ENCODE results near the gene ZEB1. TPM values are rescaled to one million over a fixed set of nuclear protein-coding genes. Genes with fewer than 3 reads are reported as not detected.

The ZEB1 gene
- total and polyA plus RNA-seq, 2 of the 8 experiments (the other 6 are each of a cell fraction or from before 2014, with no cell fraction given): 0.08 to 0.15 TPM

DNA sequence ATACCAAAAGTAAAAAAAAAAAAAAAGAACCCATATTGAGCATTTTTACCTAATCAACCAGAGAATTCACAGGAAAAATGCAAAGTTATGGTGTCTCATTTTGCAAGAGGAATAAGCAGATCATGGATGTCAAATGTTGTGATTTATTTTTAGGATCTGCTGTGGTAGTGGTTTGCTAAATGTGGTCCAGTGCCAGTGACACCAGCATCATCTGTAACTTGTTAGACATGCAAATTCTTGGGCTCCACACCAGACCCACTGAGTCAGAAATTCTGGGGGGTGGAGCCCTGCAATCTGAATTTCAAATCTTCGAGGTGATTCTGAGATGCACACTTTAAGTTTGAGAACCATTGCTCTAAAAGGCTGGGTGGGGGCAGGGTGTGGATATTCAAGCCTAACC lies 30.1 kb upstream of the ZEB1 start:
- Histone ChIP-seq H3K79me2 (ENCODE audit: control insufficient read depth in 1 of 2, insufficient read depth in 2 of 2, low read length in 2 of 2) (no peaks in the 10 kb centered on the region), H3K4me2 (ENCODE audit: insufficient read depth in 1 of 2, low read depth in 2 of 2, low read length in 2 of 2) (no peak overlapping the region), H3K23me2 (ENCODE audit: low read depth, low read length) (no peaks in the 10 kb centered on the region), H3K9me3 (ENCODE audit: insufficient read depth in 2 of 2, low read depth in 1 of 2, low read length in 1 of 2) (no peaks in the 10 kb centered on the region), H3K18ac (ENCODE audit: extremely low read depth, low read length) (no peak overlapping the region), H3K36me3 (ENCODE audit: control insufficient read depth in 2 of 4, insufficient read depth in 4 of 4, low read length in 3 of 4) (no peaks in the 10 kb centered on the region), H4K20me1 (replicated peaks in 1 of 2; ENCODE audit: control insufficient read depth in 1 of 2, insufficient read depth in 2 of 2, low read length in 2 of 2) (no peaks in the 10 kb centered on the region), H3K9ac (replicated peaks in 1 of 4; ENCODE audit: extremely low read depth in 1 of 4, low read depth in 3 of 4, low read length in 3 of 4) (no peak overlapping the region), H2BK20ac (ENCODE audit: low read length) (no peak overlapping the region), H2AFZ (ENCODE audit: low read length) (no peak overlapping the region), H3K4ac (replicated peaks; ENCODE audit: insufficient read length, low read depth, low read length) (no peak overlapping the region), H2BK12ac (ENCODE audit: low read depth, low read length) (no peak overlapping the region), H3K27ac (ENCODE audit: low read depth, low read length) (no peak overlapping the region), H4K8ac (ENCODE audit: extremely low read depth, insufficient read depth, low read length) (no peak overlapping the region), H2BK15ac (ENCODE audit: low read length) (no peak overlapping the region), H3K56ac (replicated peaks; ENCODE audit: insufficient read length, low read depth, low read length) (no peak overlapping the region), H3K27me3 (replicated peaks in 1 of 4; ENCODE audit: control insufficient read depth in 3 of 4, extremely low read depth in 1 of 4, insufficient read depth in 3 of 4, low read length in 3 of 4) (no peaks in the 10 kb centered on the region), H3K79me1 (ENCODE audit: low read depth, low read length) (no peaks in the 10 kb centered on the region), H4K91ac (replicated peaks; ENCODE audit: insufficient read length, low read length) (no peak overlapping the region), H4K5ac (ENCODE audit: insufficient read length, low read depth, low read length) (no peak overlapping the region), H2BK120ac (replicated peaks; ENCODE audit: low read depth, low read length) (no peak overlapping the region), H3K23ac (ENCODE audit: insufficient read length) (no peak overlapping the region), H3K14ac (ENCODE audit: insufficient read length) (no peak overlapping the region), H3K4me1 (replicated peaks in 1 of 4; ENCODE audit: control insufficient read depth in 3 of 4, insufficient read depth in 4 of 4, low read length in 3 of 4) (no peaks in the 10 kb centered on the region), H2AK5ac (ENCODE audit: low read depth, low read length) (no peak overlapping the region), H2BK5ac (ENCODE audit: low read depth, low read length) (no peak overlapping the region), H3K4me3 (ENCODE audit: extremely low read depth in 1 of 4, insufficient read depth in 2 of 4, low read depth in 3 of 4, low read length in 4 of 4) (no peak overlapping the region)
- WGBS, 2 experiments (ENCODE audit: extremely low coverage in 1 of 2, insufficient coverage in 1 of 2, insufficient read length in 1 of 2, insufficient replicate concordance in 2 of 2, low coverage in 1 of 2, low lambda C conversion rate in 2 of 2, missing lambda C conversion rate in 1 of 2): 100% methylated on average over 1 of the region's 1 CpG; no CpG with 5 or more reads in 1 of the 2 experiments
- DNase-seq (ENCODE audit: low read depth in 1 of 2, low spot score in 2 of 2): no peak
- no peak for TF ChIP-seq TBP (IDR thresholded peaks at IDR 0.05; ENCODE audit: low read depth, low read length)
- TF ChIP-seq SRF (IDR thresholded peaks at IDR 0.05; ENCODE audit: low read depth, low read length): no peak
- TF ChIP-seq BACH1 (IDR thresholded peaks at IDR 0.05; ENCODE audit: low read length): no peak
- TF ChIP-seq CEBPB (IDR thresholded peaks at IDR 0.05; ENCODE audit: low read depth, low read length): no peak
- no peak for TF ChIP-seq EP300 (IDR thresholded peaks at IDR 0.05; ENCODE audit: borderline replicate concordance in 1 of 2, low read depth in 2 of 2, low read length in 2 of 2)
- TF ChIP-seq KDM5A (IDR thresholded peaks at IDR 0.05; ENCODE audit: low read length): no peak
- TF ChIP-seq SIRT6 (IDR thresholded peaks at IDR 0.05; ENCODE audit: low read length): no peak
- no peak for TF ChIP-seq SUZ12 (IDR thresholded peaks at IDR 0.05; ENCODE audit: low read length)
- no peak for TF ChIP-seq NRF1 (IDR thresholded peaks at IDR 0.05; ENCODE audit: low read depth, low read length)
- no peak for TF ChIP-seq TAF1 (IDR thresholded peaks at IDR 0.05; ENCODE audit: low read depth, low read length)
- no peak for TF ChIP-seq YY1 (IDR thresholded peaks at IDR 0.05; ENCODE audit: low read depth, low read length)
- no peak for TF ChIP-seq CBX5 (IDR thresholded peaks at IDR 0.05; ENCODE audit: low read depth, low read length)
- TF ChIP-seq SP1 (IDR thresholded peaks at IDR 0.05; ENCODE audit: low read depth, low read length): no peak
- TF ChIP-seq ZNF274 (IDR thresholded peaks at IDR 0.05; ENCODE audit: borderline replicate concordance, extremely low read depth, low read length): no peak
- no peak for TF ChIP-seq MAFK (IDR thresholded peaks at IDR 0.05; ENCODE audit: low read depth, low read length)
- FAIRE-seq: no peak
- ChIA-PET CTCF (ENCODE audit: partially characterized antibody) (no interaction called here), POLR2A (ENCODE audit: partially characterized antibody) (no interaction called here)
